ENCODE results near the gene POU2F2.

POU2F2 gene

DNA sequence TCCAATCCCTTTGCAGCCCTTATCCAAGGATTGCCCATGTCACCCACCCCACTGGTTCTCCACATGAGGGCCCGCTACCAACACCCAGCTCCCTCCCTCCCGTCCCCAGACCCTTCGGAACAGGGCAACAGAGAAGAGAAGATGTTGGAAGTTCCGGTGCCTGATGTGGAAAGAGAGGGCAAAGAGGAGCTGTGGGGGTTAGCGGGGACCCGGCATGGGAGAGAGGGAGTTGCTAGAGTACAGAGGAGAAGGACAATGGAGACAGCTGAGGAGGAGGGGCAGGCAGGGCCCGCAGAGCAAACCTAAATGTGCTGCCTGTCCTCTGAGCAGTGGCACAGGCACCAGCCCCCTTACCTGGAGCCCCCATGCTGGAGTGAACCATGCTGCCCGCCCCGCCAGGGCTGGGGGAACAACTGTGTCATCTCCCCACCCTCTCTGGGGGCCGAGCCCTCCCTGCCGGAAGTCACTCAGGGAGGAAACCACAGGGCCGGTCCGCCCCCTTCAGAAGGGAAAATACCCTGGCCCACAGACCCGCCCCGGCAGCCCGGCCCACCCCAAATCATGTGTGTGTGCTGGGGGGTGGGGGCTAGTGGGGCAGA lies at the start of gene POU2F2:
POU2F2 (minus strand) TSS at position 417 of the 599 bp plus-strand sequence; CDS start at position 382, 35 bp downstream.
- peak; percentile 66 to 76 for DNase-seq

GRCh38 chr19:42178791-42179674 lies 46.8 kb upstream of the POU2F2 start:
- DNase-seq, result no peak

GRCh38 chr19:42177686-42178019 lies 45.4 kb upstream of the POU2F2 start:
- DNase-seq, result no peak

- DNase-seq, result peak; percentile 33 to 44
Observed at GRCh38 chr19:42176990-42177685, 44.9 kb upstream of the POU2F2 start.

GRCh38 chr19:42176649-42176989 lies 44.4 kb upstream of the POU2F2 start:
- DNase-seq, result no peak

- DNase-seq, result no peak
Observed at GRCh38 chr19:42175952-42176648, 43.9 kb upstream of the POU2F2 start.

DNA sequence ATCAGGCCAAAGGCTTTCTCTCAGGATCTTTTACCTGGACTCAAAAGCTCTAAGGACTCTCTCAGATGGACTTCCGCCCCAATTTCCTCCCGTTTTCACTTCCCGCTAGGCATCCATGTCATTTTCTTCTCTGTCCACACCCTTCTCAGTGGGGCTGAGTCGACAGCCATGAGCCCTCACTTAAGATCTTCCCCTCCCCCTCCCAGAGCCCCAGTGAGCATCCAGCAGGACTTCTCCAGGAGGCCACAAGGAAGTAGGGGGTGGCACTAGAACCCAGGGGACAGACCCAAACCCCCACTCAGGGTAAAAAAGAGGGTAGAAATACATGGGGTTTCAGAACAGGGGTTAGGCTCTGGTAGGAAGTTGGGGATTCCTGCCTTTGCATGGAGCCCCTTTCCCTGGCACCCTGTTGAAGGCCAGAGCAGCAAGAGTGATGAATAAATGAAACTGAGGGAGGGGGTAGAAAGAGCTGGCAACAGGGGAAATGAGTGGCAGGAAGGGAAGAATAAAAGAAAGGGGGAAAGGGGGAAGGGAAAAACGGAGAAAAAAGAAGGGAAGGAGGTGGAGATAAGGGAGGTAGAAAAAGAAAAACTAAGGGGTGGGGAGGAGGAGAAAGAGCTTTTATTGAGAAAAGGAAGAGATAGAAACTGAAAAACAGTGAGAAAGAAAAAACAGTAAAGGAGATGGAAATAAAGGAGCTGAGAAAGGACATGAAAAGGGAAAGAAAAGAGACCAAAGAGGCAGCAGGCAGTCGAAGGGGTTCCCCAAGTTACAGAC lies 42.9 kb upstream of the POU2F2 start:
- no peak for DNase-seq

DNA sequence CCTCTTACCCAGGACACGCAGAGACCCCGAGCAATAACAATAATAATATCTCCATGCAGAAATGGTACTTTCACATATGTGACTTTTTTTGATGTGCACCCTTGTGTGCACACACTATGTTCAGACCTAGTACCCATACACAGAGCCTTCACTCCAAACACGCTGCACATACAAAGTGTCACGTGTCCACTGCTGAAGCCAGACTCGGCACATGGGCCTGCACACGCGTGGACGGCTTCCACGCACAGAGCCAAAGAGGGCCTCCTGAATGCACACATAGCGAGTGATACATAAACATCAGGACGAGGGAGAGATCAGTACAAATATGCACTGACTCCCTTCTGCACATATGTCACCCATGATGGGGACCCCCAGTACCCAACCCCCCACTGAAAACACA lies 41.9 kb upstream of the POU2F2 start:
- no peak for DNase-seq

DNA sequence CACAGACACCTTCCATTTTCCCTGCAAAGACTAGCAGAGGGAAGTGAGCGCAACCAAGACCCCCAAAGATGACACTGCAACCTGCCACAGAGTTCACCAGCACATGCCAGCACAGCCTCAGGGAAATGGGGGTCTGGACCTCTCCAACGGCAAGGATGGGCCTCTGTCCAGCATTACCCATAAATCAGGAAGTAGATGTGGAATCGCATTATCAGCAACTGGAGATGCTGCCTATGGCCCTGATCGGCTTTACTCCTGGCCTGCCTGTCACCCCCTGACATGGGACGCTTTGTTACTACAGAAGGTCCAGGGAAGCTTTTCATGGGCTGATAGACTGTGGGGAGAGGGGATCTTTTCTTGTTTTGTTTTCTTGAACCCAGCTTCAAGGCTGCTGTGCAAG lies 41.4 kb upstream of the POU2F2 start:
- DNase-seq, result no peak

DNA sequence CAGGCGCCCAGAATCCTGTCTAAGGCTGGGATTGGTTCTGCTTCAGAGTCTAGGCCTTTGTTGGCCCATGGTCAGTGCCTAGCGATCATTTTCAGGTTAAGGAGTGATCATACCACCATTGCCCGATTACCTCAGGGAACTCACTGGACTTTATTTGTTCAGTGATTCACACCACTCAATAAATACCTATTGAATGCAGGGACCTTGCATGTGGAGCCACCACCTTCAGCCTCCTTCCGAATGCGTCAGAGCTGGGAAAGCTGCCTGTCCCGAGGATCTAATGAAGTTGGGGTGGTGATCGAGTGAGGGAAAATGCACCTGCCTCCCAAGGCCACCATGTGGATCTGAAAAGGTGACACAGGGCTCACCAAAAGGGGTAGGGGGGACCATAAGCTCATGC lies 40.0 kb upstream of the POU2F2 start:
- DNase-seq, result no peak

DNA sequence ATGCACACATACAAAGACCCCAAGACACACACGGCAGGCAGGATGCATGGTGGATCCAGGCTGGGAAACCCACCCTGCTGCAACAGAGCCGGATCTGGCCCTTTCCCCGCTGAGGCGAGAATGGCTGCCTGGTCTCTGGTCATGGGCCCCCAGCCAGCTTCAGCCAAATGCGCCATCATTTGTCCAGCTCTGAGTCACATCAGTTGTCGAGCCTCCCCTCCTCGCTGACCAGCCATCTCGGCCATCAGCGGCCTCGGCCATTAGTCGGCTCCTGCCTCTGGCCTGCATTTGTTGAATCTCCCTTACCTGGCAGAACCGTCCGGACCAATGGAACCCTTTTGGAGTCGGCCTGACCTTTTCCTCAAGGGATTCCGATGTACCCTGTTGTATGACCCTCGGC lies 38.5 kb upstream of the POU2F2 start:
- no peak for DNase-seq

DNA sequence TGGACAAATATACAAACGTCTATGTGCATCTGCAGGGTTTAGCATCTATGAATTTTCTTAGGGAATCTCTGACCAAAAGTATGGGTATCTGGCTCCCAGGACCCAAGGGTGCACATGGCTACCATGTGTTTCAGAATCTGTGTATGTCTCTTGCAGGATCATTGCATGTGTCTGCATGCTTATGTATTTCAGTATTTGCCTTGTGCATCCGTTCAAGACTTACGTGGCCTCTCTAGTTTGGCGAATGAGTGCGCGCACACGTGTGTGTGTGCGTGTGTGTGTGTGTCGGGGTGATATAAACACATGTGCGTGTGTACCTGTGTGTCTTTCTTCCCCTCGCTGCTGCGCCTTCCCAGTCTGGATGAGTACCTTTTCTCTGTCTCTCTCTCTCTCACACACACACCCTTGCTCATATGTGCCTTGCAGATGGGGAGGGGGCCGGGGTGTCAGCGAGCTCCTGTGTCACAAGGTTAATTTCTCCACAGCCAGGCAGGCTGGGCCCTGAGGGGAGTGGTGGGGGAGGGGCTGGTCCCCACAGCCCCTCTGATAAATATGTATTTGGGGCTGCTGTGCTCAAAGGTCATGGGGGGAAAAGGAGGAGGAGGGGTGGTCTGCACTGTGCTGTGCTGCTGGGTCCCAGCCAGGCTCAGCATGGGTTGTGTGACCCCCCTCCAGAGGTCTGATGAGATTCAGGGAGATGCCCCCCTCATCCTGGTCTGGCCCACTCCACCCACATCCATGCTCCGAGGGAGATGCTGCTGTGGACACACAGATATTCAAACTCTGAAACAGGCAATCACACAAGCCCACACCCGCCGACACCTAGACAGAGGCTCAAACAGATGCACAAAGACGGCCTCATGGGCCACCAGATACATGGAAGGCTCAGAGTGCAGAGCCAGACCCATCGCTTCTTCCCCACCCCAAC lies 37.5 kb upstream of the POU2F2 start:
- DNase-seq, result no peak

DNA sequence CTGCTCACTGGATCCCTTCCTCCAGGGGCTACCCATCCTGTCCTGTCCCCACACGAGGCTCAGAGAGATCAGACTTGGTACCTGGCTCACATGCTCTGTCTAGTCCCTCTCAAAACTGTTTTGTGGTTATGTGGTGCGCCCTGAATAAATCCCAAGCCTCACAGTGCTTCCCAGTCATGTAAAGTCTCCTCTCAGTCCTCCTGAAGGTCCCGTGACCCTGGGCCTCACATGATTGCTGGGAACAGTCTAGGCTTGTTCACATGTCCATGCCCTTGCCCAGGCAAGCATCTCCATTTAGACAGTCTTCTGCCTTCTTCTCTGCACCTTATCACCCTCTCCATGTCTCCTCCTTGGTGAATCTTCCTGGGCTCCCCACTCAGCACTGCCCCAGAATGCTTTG lies 36.0 kb upstream of the POU2F2 start:
- no peak for DNase-seq

DNA sequence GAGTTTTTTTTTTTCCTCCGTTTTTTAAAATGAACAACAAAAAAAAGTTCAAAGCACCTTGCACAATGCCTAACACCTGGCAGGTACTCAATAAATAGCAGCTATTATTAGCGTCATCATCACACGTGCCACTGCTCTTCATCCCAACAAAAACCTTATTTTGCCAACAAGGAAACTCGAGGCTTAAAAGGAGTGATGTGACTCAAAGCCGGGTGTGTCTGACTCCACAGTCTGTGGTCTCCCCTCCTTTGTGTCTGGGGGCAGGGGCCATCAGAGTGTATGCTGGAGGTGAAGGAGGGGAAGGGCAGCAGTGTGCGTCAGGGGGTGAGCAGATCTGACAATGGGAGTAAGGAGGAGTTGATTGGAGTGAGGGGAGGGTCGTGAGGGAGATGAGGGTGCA lies 34.1 kb upstream of the POU2F2 start:
- no peak for DNase-seq

DNA sequence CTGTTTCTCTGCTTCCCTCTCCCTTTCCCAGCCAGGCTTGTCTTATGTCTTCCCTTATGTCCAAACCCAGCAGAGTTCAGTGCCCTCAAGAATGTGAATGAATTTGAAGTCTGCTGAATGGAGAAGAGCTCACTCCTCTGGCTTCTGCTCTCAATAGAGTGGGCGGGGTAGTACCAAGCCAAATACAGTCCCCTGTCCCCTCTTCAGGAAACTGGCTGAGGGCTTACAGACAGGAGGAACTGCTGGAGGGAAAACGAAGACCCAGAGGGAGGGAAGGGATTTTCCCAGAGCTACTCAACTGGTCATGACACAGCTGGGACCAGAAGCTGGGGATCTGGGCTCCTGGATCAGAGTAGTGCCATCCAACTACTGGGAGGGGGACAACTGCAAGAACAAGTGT lies 32.9 kb upstream of the POU2F2 start:
- no peak for DNase-seq

DNA sequence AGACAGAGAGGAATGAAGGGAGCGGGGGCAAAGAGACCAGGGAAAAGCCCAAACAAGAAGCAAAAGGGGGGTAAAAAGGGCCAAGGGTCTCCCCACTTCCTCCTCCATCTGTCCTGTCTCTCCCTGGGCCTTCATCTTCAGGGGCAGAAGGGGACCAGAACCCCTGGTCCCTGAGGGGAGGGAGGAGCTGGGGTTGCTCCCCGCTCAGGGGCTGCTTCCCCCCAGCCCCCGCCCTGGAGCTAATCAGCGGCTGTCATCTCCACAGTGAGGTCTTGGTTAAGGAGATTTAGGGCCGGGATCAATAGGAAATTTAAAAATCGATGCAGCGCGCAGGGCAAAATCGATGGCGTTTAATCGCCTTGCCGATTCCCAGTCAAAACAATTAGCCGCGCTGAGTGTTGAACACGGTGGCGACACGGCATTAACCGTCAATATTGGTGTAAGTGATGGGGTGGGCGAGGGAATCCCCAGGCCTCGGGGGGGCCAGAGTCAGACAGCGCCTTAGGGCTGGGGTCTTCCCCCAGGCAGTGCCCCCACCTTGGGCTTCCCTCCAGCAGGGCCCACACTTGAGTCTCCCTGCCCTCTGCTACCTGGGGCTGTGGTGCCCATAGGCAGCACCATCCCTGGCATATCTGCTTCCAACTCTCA lies 29.5 kb upstream of the POU2F2 start:
- DNase-seq, result no peak

GRCh38 chr19:42159942-42160341 lies 27.7 kb upstream of the POU2F2 start:
- no peak for DNase-seq

GRCh38 chr19:42158926-42159325 lies 26.7 kb upstream of the POU2F2 start:
- DNase-seq, result no peak

GRCh38 chr19:42156571-42156970 lies 24.3 kb upstream of the POU2F2 start:
- DNase-seq, result no peak

DNA sequence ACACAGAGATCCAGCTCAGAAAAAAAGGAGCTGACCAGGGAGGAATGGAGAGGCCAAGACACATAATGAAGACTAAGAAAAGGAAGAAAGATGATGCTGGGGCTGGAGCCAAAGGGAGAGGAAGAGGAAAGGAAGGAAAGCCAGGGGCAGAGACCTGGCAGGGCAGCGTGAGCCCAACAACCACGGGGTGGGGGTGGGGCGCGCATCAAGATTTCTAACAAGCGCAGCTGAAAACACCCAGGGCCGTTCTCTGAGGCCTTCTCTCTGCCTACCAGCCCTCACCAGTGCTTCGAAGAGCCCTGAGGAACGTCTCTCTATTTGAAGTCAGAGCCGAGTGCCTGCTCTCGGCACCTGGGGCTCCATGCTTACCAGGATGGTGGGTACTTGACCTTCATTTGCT lies 23.6 kb upstream of the POU2F2 start:
- DNase-seq, result no peak

Data from bone marrow (tissue), 2 donors.